Upper lobe of left lung (tissue), 6 donors: ENCODE data around the gene EPHB4. TPM values are rescaled to one million over a fixed set of nuclear protein-coding genes. Genes with fewer than 3 reads are reported as not detected.

ENCODE experiments used
- ATAC-seq, 2 donors: fragments of 200-7000 bp; cut with Tn5 transposase; one replicate each; pipeline ENCODE4 v1.9.1; 2022; ENCODE audit warnings: mild to moderate bottlenecking in 2 of 2, moderate library complexity in 2 of 2; ENCODE audit not compliant: low FRiP score in 2 of 2
- DNase-seq, 2 donors: peaks; one replicate each; pipeline ENCODE4 v3.0.0-alpha.2; 2019 to 2020
- H3K27ac ChIP-seq, 4 donors: fragments of 200-600 bp; sonication (generic); one replicate each; pipeline ENCODE4 v1.5.1; 2016 to 2019
- H3K27me3 ChIP-seq, 4 donors: fragments of 200-600 bp; sonication (generic); one replicate each; pipeline ENCODE4 v1.5.1; 2017 to 2019
- H3K36me3 ChIP-seq, 4 donors: fragments of 200-600 bp; sonication (generic); one replicate each; pipeline ENCODE4 v1.5.1; 2016 to 2019
- H3K4me1 ChIP-seq, 4 donors: fragments of 200-600 bp; sonication (generic); one replicate each; pipeline ENCODE4 v1.5.1; 2018 to 2019
- H3K4me3 ChIP-seq, 4 donors: fragments of 200-600 bp; sonication (generic); one replicate each; pipeline ENCODE4 v1.5.1; 2017 to 2019; ENCODE audit warnings: mild to moderate bottlenecking in 2 of 4, moderate library complexity in 1 of 4
- H3K9me3 ChIP-seq, 4 donors: fragments of 200-600 bp; sonication (generic); one replicate each; pipeline ENCODE4 v1.5.1; 2018 to 2019
- EP300 ChIP-seq, 4 donors: sonication (generic); formaldehyde crosslinking; IDR thresholded peaks; one replicate each; pipeline ENCODE4 v1.5.1; 2017; ENCODE audit warnings: antibody characterized with exemption in 4 of 4, control low read depth in 2 of 4
- POLR2A ChIP-seq, 4 donors: fragments of 450-650 bp; IDR thresholded peaks; one replicate each; pipeline ENCODE4 v1.5.1; 2016 to 2017; ENCODE audit warnings: antibody characterized with exemption in 4 of 4, mild to moderate bottlenecking in 2 of 4
- POLR2AphosphoS5 ChIP-seq, 2 donors: sonication (generic); formaldehyde crosslinking; IDR thresholded peaks; one replicate each; pipeline ENCODE4 v1.5.1; 2017; ENCODE audit warnings: antibody characterized with exemption in 2 of 2
- WGBS, 2 donors: methylation state at CpG; one replicate each; pipeline ENCODE4 v1.1.5; 2017 to 2018; 5-methylcytosine and 5-hydroxymethylcytosine counted together
- total RNA-seq, 6 donors: library from RNA; depleted of rRNA in 4 of 6; stranded (reverse); fragments of >200 nt in 4 of 6; gene quantifications; one replicate each; pipeline versions ENCODE4 v1.1.0 to v1.2.1, GENCODE V29; 2016 to 2021
- TF ChIP-seq, protein P1 (sequence below), 6 experiments: fragments of 450-650 bp in 4 of 6; fragments of 200-600 bp in 2 of 6; sonication (generic) in 2 of 6; IDR thresholded peaks; one replicate each; pipeline ENCODE4 v1.5.1; 2016 to 2019; ENCODE audit warnings: antibody characterized with exemption in 6 of 6
- donor health status: DM: no; HTN: no; CAD: no; lungs with moderate emphysema.
- donor health status: DM: no; HTN: yes; CAD: no; lungs with severe emphysema.

EPHB4 gene
- total RNA-seq, 6 donors from 2014 or later: 36.7 to 96.5 (median 56.6) TPM

DNA sequence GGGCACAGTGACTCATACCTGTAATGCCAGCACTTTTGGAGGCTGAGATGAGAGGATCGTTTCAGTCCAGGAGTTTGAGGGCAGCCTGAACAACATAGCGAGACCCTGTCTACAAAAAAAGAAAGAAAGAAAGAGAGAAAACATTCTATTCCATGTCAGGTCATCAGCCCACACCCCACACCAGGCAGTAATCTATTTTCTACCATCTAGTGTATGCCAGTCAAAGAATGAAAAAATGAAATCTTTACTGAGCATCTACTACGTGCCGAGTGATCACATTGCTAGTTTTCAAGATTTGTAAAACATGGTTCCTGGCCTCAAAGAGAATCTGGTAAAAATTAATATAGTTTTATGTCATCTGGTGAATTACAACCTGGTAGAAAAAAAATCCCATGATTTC, 3.1 kb upstream of the EPHB4 start:
- no peaks in the 10 kb centered on the region for H3K36me3 ChIP-seq
- peak overlapping the region in 2 of 4 donors; percentile 87 to 89 for H3K27ac ChIP-seq
- H3K4me3 ChIP-seq: no peak overlapping the region
- H3K27me3 ChIP-seq: peaks cover 0 to 9% (median 3%) of the 10 kb centered on the region in 4 donors
- DNase-seq (no peak), ATAC-seq (no peak)
- TF ChIP-seq POLR2A (IDR thresholded peaks at IDR 0.05) (no peak), POLR2AphosphoS5 (IDR thresholded peaks at IDR 0.05) (no peak), EP300 (IDR thresholded peaks at IDR 0.05) (no peak)
- TF ChIP-seq, protein P1, sequence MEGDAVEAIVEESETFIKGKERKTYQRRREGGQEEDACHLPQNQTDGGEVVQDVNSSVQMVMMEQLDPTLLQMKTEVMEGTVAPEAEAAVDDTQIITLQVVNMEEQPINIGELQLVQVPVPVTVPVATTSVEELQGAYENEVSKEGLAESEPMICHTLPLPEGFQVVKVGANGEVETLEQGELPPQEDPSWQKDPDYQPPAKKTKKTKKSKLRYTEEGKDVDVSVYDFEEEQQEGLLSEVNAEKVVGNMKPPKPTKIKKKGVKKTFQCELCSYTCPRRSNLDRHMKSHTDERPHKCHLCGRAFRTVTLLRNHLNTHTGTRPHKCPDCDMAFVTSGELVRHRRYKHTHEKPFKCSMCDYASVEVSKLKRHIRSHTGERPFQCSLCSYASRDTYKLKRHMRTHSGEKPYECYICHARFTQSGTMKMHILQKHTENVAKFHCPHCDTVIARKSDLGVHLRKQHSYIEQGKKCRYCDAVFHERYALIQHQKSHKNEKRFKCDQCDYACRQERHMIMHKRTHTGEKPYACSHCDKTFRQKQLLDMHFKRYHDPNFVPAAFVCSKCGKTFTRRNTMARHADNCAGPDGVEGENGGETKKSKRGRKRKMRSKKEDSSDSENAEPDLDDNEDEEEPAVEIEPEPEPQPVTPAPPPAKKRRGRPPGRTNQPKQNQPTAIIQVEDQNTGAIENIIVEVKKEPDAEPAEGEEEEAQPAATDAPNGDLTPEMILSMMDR (IDR thresholded peaks at IDR 0.05): no peak
- WGBS, 2 donors: 61 to 85% methylated on average over 4 of the region's 4 CpGs
- H3K4me1 ChIP-seq: peaks cover 26 to 51% (median 27%) of the 10 kb centered on the region in 4 donors
- no peaks in the 10 kb centered on the region for H3K9me3 ChIP-seq

DNA sequence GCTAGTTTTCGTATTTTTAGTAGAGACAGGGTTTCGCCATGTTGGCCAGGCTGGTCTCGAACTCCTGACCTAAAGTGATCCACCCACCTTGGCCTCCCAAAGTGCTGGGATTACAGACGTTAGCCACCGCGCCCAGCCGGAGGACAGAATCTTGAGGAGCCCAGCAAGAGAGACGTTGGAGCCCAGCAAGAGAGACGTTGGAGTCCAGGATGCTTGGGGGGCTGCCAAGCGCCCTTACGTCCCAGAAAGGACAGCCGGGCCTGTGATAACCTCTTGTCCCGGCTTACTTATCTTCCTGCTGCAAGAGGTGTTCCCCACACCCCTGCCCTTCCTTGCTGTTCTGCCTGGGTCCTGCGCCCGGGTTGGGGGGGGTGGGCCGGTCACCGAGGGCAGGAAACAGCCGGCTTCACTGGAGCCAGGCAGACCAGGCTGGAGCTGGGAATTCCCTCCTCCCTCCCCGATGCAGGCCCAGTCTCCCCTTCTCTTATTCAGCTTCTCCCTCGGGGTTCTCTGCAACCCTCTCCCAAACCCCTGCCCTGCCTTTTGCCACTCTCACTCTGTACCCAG, 1.9 kb upstream of the EPHB4 start:
- Histone ChIP-seq H3K9me3 (no peaks in the 10 kb centered on the region), H3K27me3 (peaks cover 0 to 9% (median 3%) of the 10 kb centered on the region in 4 donors), H3K27ac (peak overlapping the region; percentile 65 to 89 (median 82)), H3K36me3 (no peaks in the 10 kb centered on the region), H3K4me3 (peak overlapping the region in 2 of 4 donors; percentile 79 to 82), H3K4me1 (peaks cover 30 to 53% (median 36%) of the 10 kb centered on the region in 4 donors)
- WGBS, 2 donors: 18 to 46% methylated on average over 4 to 20 of the region's 20 CpGs
- TF ChIP-seq POLR2AphosphoS5 (IDR thresholded peaks at IDR 0.05): peak; percentile 58 to 77
- TF ChIP-seq EP300 (IDR thresholded peaks at IDR 0.05): peak in 2 of 4 donors; percentile 32 to 82
- TF ChIP-seq POLR2A (IDR thresholded peaks at IDR 0.05): no peak
- TF ChIP-seq, protein P1 (IDR thresholded peaks at IDR 0.05): no peak
- DNase-seq: peak; percentile 41 to 66
- ATAC-seq: no peak

DNA sequence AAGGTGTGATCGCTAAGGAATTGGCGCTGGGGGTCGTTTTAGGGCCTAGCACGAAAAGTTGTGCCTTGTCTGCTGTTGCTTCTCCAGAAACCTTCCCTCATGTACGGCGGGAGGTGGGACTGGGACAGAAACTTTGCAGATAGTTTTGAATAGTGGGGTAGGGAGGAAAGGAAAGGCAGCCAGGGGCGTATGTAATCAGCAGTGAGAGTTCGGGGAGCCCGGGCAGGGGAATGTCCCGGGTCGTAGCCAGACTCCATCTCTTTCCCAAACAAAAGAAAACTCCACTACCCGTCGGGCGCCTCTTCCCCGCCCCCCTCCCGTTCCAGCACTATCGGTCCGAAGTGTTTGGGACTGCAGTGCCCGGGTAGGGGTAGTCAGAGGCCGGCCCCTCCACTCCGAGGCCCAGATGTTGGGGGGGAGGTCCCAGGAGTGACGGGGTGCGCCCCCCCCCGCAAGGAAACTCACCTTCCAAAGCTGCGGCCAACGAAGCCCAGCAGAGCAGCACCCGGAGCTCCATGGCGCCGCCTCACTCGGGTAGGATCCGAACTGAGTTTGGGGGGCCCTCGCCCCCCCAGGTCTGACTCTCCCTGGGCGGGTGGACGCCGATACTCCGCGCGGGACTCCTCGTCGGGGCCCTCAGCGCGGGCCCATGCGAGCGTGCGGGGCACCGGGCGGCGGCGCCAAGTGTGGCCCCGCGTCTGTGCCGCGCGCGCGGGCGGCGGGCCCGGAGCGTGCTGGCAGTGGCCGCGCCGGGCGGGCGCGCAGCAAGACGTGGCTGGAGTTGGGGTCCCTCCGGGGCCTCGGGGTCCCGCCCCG, 601 bp downstream of the EPHB4 start:
- Histone ChIP-seq H3K4me1 (peaks cover 36 to 61% (median 41%) of the 10 kb centered on the region in 4 donors), H3K27ac (peak overlapping the region; percentile 75 to 89 (median 82)), H3K36me3 (peaks cover 8 to 25% (median 23%) of the 10 kb centered on the region in 4 donors), H3K27me3 (peaks cover 0 to 9% (median 3%) of the 10 kb centered on the region in 4 donors), H3K9me3 (no peaks in the 10 kb centered on the region), H3K4me3 (peak overlapping the region; percentile 59 to 82 (median 76))
- DNase-seq (no peak), ATAC-seq (peak in 1 of 2 donors; percentile 48)
- no peak for TF ChIP-seq POLR2AphosphoS5 (IDR thresholded peaks at IDR 0.05)
- no peak for TF ChIP-seq POLR2A (IDR thresholded peaks at IDR 0.05)
- TF ChIP-seq EP300 (IDR thresholded peaks at IDR 0.05): no peak
- TF ChIP-seq, protein P1 (IDR thresholded peaks at IDR 0.05): no peak
- WGBS, 2 donors: 2 to 4% methylated on average over 17 to 18 of the region's 71 CpGs

DNA sequence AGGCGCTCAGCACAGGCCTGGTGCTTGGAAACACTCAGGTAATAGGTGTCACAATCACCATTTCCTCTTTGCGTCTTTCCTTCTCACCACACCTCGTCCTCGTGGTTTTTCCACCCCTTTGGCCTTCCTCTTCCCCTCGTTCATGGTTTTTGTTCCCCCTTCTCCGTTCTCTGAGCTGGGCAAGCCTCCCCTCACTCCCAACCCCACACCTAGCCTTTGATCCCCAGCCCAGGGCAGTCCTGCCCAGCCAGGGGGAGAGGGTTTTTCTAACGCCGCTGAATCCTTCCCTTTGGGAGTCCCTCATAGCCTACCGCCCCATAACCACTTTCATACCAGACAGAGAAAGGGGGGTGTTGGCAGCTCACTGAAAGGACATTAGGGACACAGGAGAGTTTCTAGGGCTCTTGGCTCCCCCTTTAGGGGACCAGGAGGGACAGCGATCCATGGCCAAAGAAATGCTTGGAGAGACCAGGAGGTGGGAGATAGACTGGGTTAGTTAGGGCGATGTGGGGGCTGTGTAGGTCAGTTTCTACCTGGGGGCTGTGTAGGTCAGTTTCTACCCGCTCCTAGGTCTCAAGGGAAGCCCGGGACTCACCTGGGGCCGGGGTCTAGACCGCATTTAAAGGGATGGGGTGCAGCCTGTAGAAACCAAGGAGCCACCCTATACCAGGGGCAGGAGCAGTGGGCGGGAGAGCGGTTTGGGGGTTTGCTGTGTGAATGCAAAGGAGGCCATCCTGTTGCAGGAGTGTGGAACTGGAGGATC, 1.4 kb downstream of the EPHB4 start:
- Histone ChIP-seq H3K27ac (peak overlapping the region; percentile 75 to 89 (median 82)), H3K27me3 (peaks cover 0 to 9% (median 3%) of the 10 kb centered on the region in 4 donors), H3K4me1 (peaks cover 36 to 61% (median 41%) of the 10 kb centered on the region in 4 donors), H3K36me3 (peaks cover 11 to 33% (median 28%) of the 10 kb centered on the region in 4 donors), H3K4me3 (peak overlapping the region; percentile 59 to 82 (median 76)), H3K9me3 (no peaks in the 10 kb centered on the region)
- ATAC-seq (peak in 1 of 2 donors; percentile 16), DNase-seq (no peak)
- 13 to 14% methylated on average over 17 of the region's 17 CpGs for WGBS, 2 donors
- TF ChIP-seq EP300 (IDR thresholded peaks at IDR 0.05): no peak
- TF ChIP-seq, protein P1 (IDR thresholded peaks at IDR 0.05): peak in 1 of 6 experiments; percentile 12
